Fibroblast of lung (primary cell): Measurements from ENCODE around the gene SCIMP. TPM values are rescaled to one million over a fixed set of nuclear protein-coding genes. Genes with fewer than 3 reads are reported as not detected.

Source experiments
- DNase-seq, 2 donors: peaks; one replicate each; pipeline versions ENCODE4 v3.0.0 to v3.0.0-alpha.2; 2010; ENCODE audit warnings: low read depth in 2 of 2
- H2AFZ ChIP-seq: 2 replicates; pipeline ENCODE4 v1.5.1; 2012; ENCODE audit warnings: low read length, control low read depth, inconsistent platforms
- H3K27ac ChIP-seq: 2 replicates; pipeline ENCODE4 v1.5.1; 2011; ENCODE audit warnings: low read length, control low read depth; ENCODE audit not compliant: insufficient read depth
- H3K27me3 ChIP-seq: 2 replicates; pipeline ENCODE4 v1.5.1; 2011; ENCODE audit warnings: mild to moderate bottlenecking, low read length; ENCODE audit not compliant: control insufficient read depth, insufficient read depth
- H3K36me3 ChIP-seq: 2 replicates; pipeline ENCODE4 v1.5.1; 2011; ENCODE audit warnings: low read length; ENCODE audit not compliant: control insufficient read depth, insufficient read depth
- H3K4me1 ChIP-seq: 2 replicates; pipeline ENCODE4 v1.5.1; 2011; ENCODE audit warnings: low read length; ENCODE audit not compliant: control insufficient read depth, insufficient read depth; ENCODE audit errors: extremely low read depth
- H3K4me2 ChIP-seq: 2 replicates; pipeline ENCODE4 v1.5.1; 2011; ENCODE audit warnings: low read length, control low read depth; ENCODE audit not compliant: insufficient read depth; ENCODE audit errors: extremely low read depth
- H3K4me3 ChIP-seq, 4 experiments: fragments of 200-600 bp in 1 of 4; sonication (generic) in 1 of 4; replicated peaks in 1 of 4; 2 replicates each; pipeline ENCODE4 v1.5.1; 2011 to 2016; ENCODE audit warnings: low read length in 4 of 4, low read depth in 3 of 4, mild to moderate bottlenecking in 3 of 4, control low read depth in 2 of 4, inconsistent platforms in 1 of 4, mixed read lengths in 1 of 4; ENCODE audit not compliant: insufficient read depth in 1 of 4; ENCODE audit errors: control extremely low read depth in 1 of 4
- H3K79me2 ChIP-seq: 2 replicates; pipeline ENCODE4 v1.5.1; 2012; ENCODE audit warnings: mild to moderate bottlenecking, low read length, inconsistent platforms; ENCODE audit not compliant: control insufficient read depth, insufficient read depth
- H3K9ac ChIP-seq: 2 replicates; pipeline ENCODE4 v1.5.1; 2011; ENCODE audit warnings: mild to moderate bottlenecking, low read length, control low read depth; ENCODE audit not compliant: insufficient read depth
- H3K9me3 ChIP-seq: 2 replicates; pipeline ENCODE4 v1.5.1; 2012; ENCODE audit warnings: low read depth, low read length; ENCODE audit not compliant: control insufficient read depth, insufficient read depth
- H4K20me1 ChIP-seq: 2 replicates; pipeline ENCODE4 v1.5.1; 2011; ENCODE audit warnings: low read length; ENCODE audit not compliant: control insufficient read depth, insufficient read depth; ENCODE audit errors: extremely low read depth
- EZH2 ChIP-seq: IDR thresholded peaks from 2 replicates; pipeline ENCODE4 v1.5.1; 2012; ENCODE audit warnings: low read length, control low read depth, mild to moderate bottlenecking; ENCODE audit errors: missing control alignments
- polyA plus RNA-seq, 2 donors: library from polyadenylated mRNA; depleted of rRNA in 1 of 2; stranded (reverse) in 1 of 2; unstranded in 1 of 2; fragments of >200 nt; gene quantifications; 2 replicates each; pipeline ENCODE4 v1.2.1, GENCODE V29; 2011 to 2012; ENCODE audit warnings: missing spikeins in 1 of 2
- total RNA-seq: library from RNA; depleted of rRNA; stranded (reverse); fragments of >200 nt; gene quantifications from 2 replicates; pipeline ENCODE4 v1.2.1, GENCODE V29; 2014
- TF ChIP-seq, protein P1 (sequence below), 2 donors: IDR thresholded peaks in 1 of 2; conservative IDR thresholded peaks in 1 of 2; 1 replicate in 1 of 2; 2 replicates in 1 of 2; pipeline ENCODE4 v1.5.1; 2011 to 2012; ENCODE audit warnings: low read length in 2 of 2, control low read depth in 1 of 2, inconsistent platforms in 1 of 2, low read depth in 1 of 2, mild to moderate bottlenecking in 1 of 2

The SCIMP gene
- total and polyA plus RNA-seq, 2 donors (not counting 1 experiment from before 2014, with no cell fraction given), result not detected

DNA sequence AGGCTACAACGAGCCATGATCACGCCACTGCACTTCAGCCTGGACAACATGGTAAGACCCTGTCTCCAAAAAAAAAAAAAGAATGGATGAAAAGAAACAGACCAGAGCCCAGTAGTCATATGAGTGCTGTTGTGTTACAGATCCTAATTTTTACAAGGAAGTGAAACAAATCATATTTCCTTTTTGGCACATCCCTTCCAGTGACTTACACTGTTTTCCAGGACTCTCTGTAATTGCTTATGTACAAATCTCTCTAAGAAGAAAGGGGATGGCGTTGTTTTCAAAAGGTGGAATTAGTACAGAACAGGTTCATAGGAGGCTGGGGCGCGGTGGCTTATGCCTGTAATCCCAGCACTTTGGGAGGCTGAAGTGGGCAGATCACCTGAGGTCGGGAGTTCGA, 23.2 kb downstream of the SCIMP start:
- Histone ChIP-seq H3K36me3 (no peaks in the 10 kb centered on the region), H3K4me2 (no peak overlapping the region), H3K4me1 (no peaks in the 10 kb centered on the region), H3K27ac (no peak overlapping the region), H2AFZ (no peak overlapping the region), H4K20me1 (no peaks in the 10 kb centered on the region), H3K79me2 (no peaks in the 10 kb centered on the region), H3K4me3 (no peak overlapping the region), H3K9me3 (no peaks in the 10 kb centered on the region), H3K27me3 (no peaks in the 10 kb centered on the region), H3K9ac (no peak overlapping the region)
- no peak for TF ChIP-seq EZH2
- TF ChIP-seq, protein P1, sequence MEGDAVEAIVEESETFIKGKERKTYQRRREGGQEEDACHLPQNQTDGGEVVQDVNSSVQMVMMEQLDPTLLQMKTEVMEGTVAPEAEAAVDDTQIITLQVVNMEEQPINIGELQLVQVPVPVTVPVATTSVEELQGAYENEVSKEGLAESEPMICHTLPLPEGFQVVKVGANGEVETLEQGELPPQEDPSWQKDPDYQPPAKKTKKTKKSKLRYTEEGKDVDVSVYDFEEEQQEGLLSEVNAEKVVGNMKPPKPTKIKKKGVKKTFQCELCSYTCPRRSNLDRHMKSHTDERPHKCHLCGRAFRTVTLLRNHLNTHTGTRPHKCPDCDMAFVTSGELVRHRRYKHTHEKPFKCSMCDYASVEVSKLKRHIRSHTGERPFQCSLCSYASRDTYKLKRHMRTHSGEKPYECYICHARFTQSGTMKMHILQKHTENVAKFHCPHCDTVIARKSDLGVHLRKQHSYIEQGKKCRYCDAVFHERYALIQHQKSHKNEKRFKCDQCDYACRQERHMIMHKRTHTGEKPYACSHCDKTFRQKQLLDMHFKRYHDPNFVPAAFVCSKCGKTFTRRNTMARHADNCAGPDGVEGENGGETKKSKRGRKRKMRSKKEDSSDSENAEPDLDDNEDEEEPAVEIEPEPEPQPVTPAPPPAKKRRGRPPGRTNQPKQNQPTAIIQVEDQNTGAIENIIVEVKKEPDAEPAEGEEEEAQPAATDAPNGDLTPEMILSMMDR (conservative IDR thresholded peaks at IDR 0.05 in 1 of 2, IDR thresholded peaks at IDR 0.05 in 1 of 2; ENCODE audit: low read depth in 1 of 2, low read length in 2 of 2), result no peak
- DNase-seq, result no peak

DNA sequence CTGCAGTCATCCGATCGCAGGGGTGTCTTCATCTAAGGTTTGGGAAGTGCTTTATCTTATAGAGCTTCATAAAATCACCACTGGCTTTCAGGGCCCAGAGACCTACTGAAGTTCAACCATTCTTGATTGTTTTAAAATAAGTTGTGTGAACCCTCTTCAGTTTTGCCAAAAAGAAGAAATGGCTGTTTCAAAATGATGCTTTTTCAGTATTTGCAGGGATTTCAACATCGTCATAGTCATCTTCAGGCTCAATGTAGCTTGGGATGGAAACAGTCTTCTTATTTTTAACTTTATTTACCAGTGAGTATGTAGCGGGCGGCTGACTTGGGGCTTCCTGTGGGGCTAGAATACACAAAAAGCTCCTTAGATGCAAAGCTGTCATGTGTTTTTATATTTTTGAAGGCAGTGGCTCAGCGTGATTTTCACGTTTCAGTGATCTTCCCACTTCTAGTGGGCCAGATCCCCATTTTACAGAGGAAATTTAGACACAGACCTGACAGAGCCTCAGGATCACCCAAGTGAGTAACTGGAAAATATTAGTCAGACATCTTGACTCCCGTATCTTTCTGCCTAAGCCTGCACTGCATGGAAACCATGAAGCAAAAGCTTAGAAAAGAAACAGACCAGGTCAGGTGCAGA, 23.9 kb downstream of the SCIMP start:
- Histone ChIP-seq H3K4me2 (no peak overlapping the region), H4K20me1 (no peaks in the 10 kb centered on the region), H3K79me2 (no peaks in the 10 kb centered on the region), H3K4me1 (no peaks in the 10 kb centered on the region), H3K9ac (no peak overlapping the region), H3K27me3 (no peaks in the 10 kb centered on the region), H3K27ac (no peak overlapping the region), H3K36me3 (no peaks in the 10 kb centered on the region), H2AFZ (no peak overlapping the region), H3K4me3 (no peak overlapping the region), H3K9me3 (no peaks in the 10 kb centered on the region)
- DNase-seq, result no peak
- TF ChIP-seq, protein P1 (conservative IDR thresholded peaks at IDR 0.05 in 1 of 2, IDR thresholded peaks at IDR 0.05 in 1 of 2; ENCODE audit: low read depth in 1 of 2, low read length in 2 of 2), result no peak

DNA sequence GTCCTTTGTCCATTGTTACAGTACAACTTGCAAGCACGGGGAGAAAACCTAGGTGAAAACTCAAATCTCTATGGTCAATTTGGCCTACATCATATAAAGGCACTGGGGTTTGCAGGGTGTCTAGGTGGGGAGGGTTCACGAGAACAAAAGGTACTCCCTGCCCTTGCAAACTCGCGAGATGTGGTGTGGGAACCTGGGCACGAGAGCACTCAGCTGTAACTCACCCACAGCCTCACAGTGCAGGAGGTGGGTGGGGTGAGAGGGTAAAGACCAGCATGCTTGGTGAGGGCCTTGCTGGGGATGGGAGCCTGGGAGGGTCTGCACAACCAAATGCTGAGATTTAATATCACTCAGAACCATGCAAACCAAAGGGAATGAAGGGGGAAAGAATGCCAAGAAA, 24.6 kb downstream of the SCIMP start:
- H2AFZ ChIP-seq, result no peak overlapping the region
- H3K4me2 ChIP-seq, result no peak overlapping the region
- no peaks in the 10 kb centered on the region for H3K9me3 ChIP-seq
- H3K27me3 ChIP-seq, result no peaks in the 10 kb centered on the region
- no peak for DNase-seq
- H3K9ac ChIP-seq, result no peak overlapping the region
- H3K4me3 ChIP-seq, result no peak overlapping the region
- H4K20me1 ChIP-seq, result no peaks in the 10 kb centered on the region
- TF ChIP-seq EZH2, result no peak
- TF ChIP-seq, protein P1 (conservative IDR thresholded peaks at IDR 0.05 in 1 of 2, IDR thresholded peaks at IDR 0.05 in 1 of 2; ENCODE audit: low read depth in 1 of 2, low read length in 2 of 2), result no peak
- H3K4me1 ChIP-seq, result no peaks in the 10 kb centered on the region
- no peaks in the 10 kb centered on the region for H3K36me3 ChIP-seq
- H3K27ac ChIP-seq, result no peak overlapping the region
- H3K79me2 ChIP-seq, result no peaks in the 10 kb centered on the region
